PC-9 (cell line): ENCODE data around the gene STX12. TPM values are rescaled to one million over a fixed set of nuclear protein-coding genes. Genes with fewer than 3 reads are reported as not detected.

ENCODE experiments used
- BruUV-seq: library from RNA; stranded (reverse); fragments of 400-500 nt; replicated peaks from 2 replicates; lab custom pipeline; 2021; lab: Mats Ljungman, UMichigan
- CTCF ChIA-PET: fragments of 300-600 bp; sonication (Branson Sonifier 250); formaldehyde crosslinking; loops from one replicate; lab custom pipeline; 2022; ENCODE audit warnings: antibody characterized with exemption; lab: Charles Lee
- POLR2A ChIA-PET: fragments of 300-600 bp; sonication (Branson Sonifier 250); formaldehyde crosslinking; loops from one replicate; lab custom pipeline; 2022; ENCODE audit warnings: antibody characterized with exemption; ENCODE audit not compliant: unreplicated experiment; lab: Charles Lee
- DNase-seq, 2 experiments: peaks; one replicate each; pipeline versions ENCODE4 v3.0.0 to v3.0.0-alpha.2; 2015 to 2022; ENCODE audit warnings: mixed read lengths in 1 of 2
- H2AFZ ChIP-seq: fragments of 200-600 bp; sonication (generic); 2 replicates; pipeline ENCODE4 v1.8.1; 2017; ENCODE audit warnings: antibody characterized with exemption
- H3F3A ChIP-seq: fragments of 200-600 bp; sonication (generic); 2 replicates; pipeline ENCODE4 v1.8.1; 2017; ENCODE audit warnings: antibody characterized with exemption, mild to moderate bottlenecking, low read depth; ENCODE audit not compliant: insufficient read depth
- H3K27ac ChIP-seq: fragments of 200-600 bp; sonication (generic); 2 replicates; pipeline ENCODE4 v1.6.1; 2016; ENCODE audit warnings: mixed run types
- H3K27me3 ChIP-seq: fragments of 200-600 bp; sonication (generic); 2 replicates; pipeline ENCODE4 v1.6.1; 2016; ENCODE audit warnings: low read depth, mixed run types; ENCODE audit not compliant: insufficient read depth
- H3K36me3 ChIP-seq: fragments of 200-600 bp; sonication (generic); 2 replicates; pipeline ENCODE4 v1.6.1; 2016; ENCODE audit warnings: low read depth, mixed run types
- H3K4me1 ChIP-seq: fragments of 200-600 bp; sonication (generic); replicated peaks from 2 replicates; pipeline ENCODE4 v1.6.1; 2016; ENCODE audit warnings: mixed run types; ENCODE audit not compliant: insufficient read depth
- H3K4me2 ChIP-seq: fragments of 200-600 bp; sonication (generic); 2 replicates; pipeline ENCODE4 v1.6.1; 2017; ENCODE audit warnings: mixed run types
- H3K4me3 ChIP-seq: fragments of 200-600 bp; sonication (generic); 2 replicates; pipeline ENCODE4 v1.6.1; 2016; ENCODE audit warnings: mixed run types
- H3K79me2 ChIP-seq: fragments of 200-600 bp; sonication (generic); 2 replicates; pipeline ENCODE4 v1.6.1; 2017; ENCODE audit warnings: low read depth, mixed run types
- H3K9me2 ChIP-seq: fragments of 200-600 bp; sonication (generic); 2 replicates; pipeline ENCODE4 v1.8.1; 2017; ENCODE audit warnings: mild to moderate bottlenecking; ENCODE audit not compliant: insufficient read depth
- H3K9me3 ChIP-seq: fragments of 200-600 bp; sonication (generic); 2 replicates; pipeline ENCODE4 v1.8.1; 2016; ENCODE audit warnings: low read depth; ENCODE audit not compliant: insufficient read depth
- H4K20me1 ChIP-seq: fragments of 200-600 bp; sonication (generic); 2 replicates; pipeline ENCODE4 v1.8.1; 2017; ENCODE audit not compliant: insufficient read depth
- CTCF ChIP-seq: fragments of 200-600 bp; sonication (generic); conservative IDR thresholded peaks from 2 replicates; pipeline ENCODE4 v1.6.1; 2017; ENCODE audit warnings: mixed run types, antibody characterized with exemption, mild to moderate bottlenecking, moderate library complexity
- EZH2 ChIP-seq: fragments of 200-600 bp; sonication (generic); IDR thresholded peaks from 2 replicates; pipeline ENCODE4 v1.8.0; 2017; ENCODE audit warnings: antibody characterized with exemption, low read depth
- intact Hi-C: fragments of 100-400 bp; cut with micrococcal nuclease; formaldehyde crosslinking; loops from one replicate; pipeline ENCODE4 v1.10.0; 2022; ENCODE audit not compliant: unreplicated experiment
- total RNA-seq: library from RNA; stranded (reverse); gene quantifications from 2 replicates; pipeline ENCODE4 v1.2.3, GENCODE V29; 2021

Gene STX12
- total RNA-seq, 1 experiment from 2014 or later = 23.7 TPM

GRCh38 chr1:27760426-27760825 is 12.6 kb upstream of the STX12 start:
- H3F3A ChIP-seq = no peaks in the 10 kb centered on the region
- no peaks in the 10 kb centered on the region for H4K20me1 ChIP-seq
- no peaks in the 10 kb centered on the region for H3K27me3 ChIP-seq
- H3K9me2 ChIP-seq = no peaks in the 10 kb centered on the region
- BruUV-seq = no TSS peak
- no peak overlapping the region for H3K4me2 ChIP-seq
- H3K4me1 ChIP-seq = no peaks in the 10 kb centered on the region
- H3K79me2 ChIP-seq = no peaks in the 10 kb centered on the region
- CTCF ChIA-PET = interaction anchor here (0.6 kb wide), 1 partner anchor 26 kb away, joined by 3 read pairs; no protein-coding TSS in a partner anchor
- no peaks in the 10 kb centered on the region for H3K9me3 ChIP-seq
- intact Hi-C loops = no loop called here
- no peak for DNase-seq
- POLR2A ChIA-PET = interaction anchor here (0.6 to 0.7 kb wide), 4 partner anchors 13 to 806 kb away, joined by 3 to 19 read pairs (median 6); partner anchors contain the start of gene STX12
- TF ChIP-seq CTCF (no peak), EZH2 (no peak)
- H3K27ac ChIP-seq = no peak overlapping the region
- H3K36me3 ChIP-seq = no peaks in the 10 kb centered on the region
- no peak overlapping the region for H3K4me3 ChIP-seq
- no peak overlapping the region for H2AFZ ChIP-seq

DNA sequence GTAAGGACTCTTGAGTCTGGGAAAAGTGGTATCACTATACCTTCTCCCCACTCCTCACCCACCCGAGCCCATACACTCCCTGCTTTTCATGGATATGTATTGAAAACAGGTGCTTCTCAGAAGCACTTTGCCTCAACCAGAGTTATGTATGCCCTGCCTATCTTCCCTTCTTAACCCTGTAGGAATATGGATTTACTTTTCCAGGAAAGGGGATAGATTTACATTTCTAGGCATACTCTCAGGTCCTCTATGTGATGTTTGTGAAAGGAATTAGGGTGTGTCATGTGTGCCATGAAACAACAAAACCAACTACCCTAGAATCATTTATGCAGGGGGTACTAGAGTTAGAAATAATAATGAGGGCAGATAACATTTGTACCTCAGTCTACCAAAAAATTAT is 11.0 kb upstream of the STX12 start:
- no peak overlapping the region for H3K27ac ChIP-seq
- H3K9me2 ChIP-seq = no peaks in the 10 kb centered on the region
- H3K4me2 ChIP-seq = no peak overlapping the region
- no peaks in the 10 kb centered on the region for H3K27me3 ChIP-seq
- no peaks in the 10 kb centered on the region for H3F3A ChIP-seq
- DNase-seq = no peak
- H3K79me2 ChIP-seq = no peaks in the 10 kb centered on the region
- H3K36me3 ChIP-seq = no peaks in the 10 kb centered on the region
- no peaks in the 10 kb centered on the region for H3K4me1 ChIP-seq
- BruUV-seq = no TSS peak
- H2AFZ ChIP-seq = no peak overlapping the region
- no peaks in the 10 kb centered on the region for H3K9me3 ChIP-seq
- H3K4me3 ChIP-seq = no peak overlapping the region
- CTCF ChIA-PET = no interaction called here
- no peak for TF ChIP-seq EZH2
- no peak for TF ChIP-seq CTCF
- H4K20me1 ChIP-seq = no peaks in the 10 kb centered on the region
- POLR2A ChIA-PET = no interaction called here
- intact Hi-C loops = no loop called here

DNA sequence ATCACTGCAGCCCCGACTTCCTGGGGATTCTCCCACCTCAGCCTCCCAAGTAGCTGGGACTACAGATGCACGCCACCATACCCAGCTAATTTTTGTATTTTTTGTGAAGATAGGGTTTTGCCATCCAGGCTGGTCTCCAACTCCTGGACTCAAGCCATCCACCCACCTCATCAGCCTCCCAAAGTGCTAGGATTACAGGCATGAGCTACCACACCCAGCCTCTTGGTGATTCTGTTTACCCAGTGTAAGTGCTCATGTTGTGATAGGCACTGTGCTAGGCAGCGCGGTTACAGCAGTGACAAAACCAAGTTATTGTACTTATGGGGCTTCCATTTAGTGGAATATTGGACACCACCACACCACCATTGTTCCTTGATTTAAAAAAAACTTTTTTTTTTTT is 9.7 kb upstream of the STX12 start:
- Histone ChIP-seq H3K9me3 (no peaks in the 10 kb centered on the region), H3K9me2 (no peaks in the 10 kb centered on the region), H3K4me3 (no peak overlapping the region), H3F3A (no peaks in the 10 kb centered on the region), H3K4me2 (no peak overlapping the region), H3K4me1 (no peaks in the 10 kb centered on the region), H3K27me3 (no peaks in the 10 kb centered on the region), H3K36me3 (no peaks in the 10 kb centered on the region), H4K20me1 (no peaks in the 10 kb centered on the region), H3K79me2 (no peaks in the 10 kb centered on the region), H2AFZ (no peak overlapping the region), H3K27ac (no peak overlapping the region)
- BruUV-seq = no TSS peak
- CTCF ChIA-PET = no interaction called here
- intact Hi-C loops = no loop called here
- TF ChIP-seq EZH2 (no peak), CTCF (no peak)
- POLR2A ChIA-PET = interaction anchor here (0.6 kb wide), 1 partner anchor 752 kb away, joined by 3 read pairs; no protein-coding TSS in a partner anchor
- DNase-seq = no peak
